Measurements from ENCODE around the gene NOC2L. TPM values are rescaled to one million over a fixed set of nuclear protein-coding genes. Genes with fewer than 3 reads are reported as not detected.

The NOC2L gene
- total RNA-seq, 1 donor from 2014 or later: 90.3 TPM

- peaks cover 24% of the 10 kb centered on the region for H3K27me3 Mint-ChIP-seq (ENCODE audit: unreplicated experiment)
- H3K4me3 Mint-ChIP-seq (ENCODE audit: unreplicated experiment): no peak overlapping the region
Measured at GRCh38 chr1:907611-908451, 51.2 kb downstream of the NOC2L start.

GRCh38 chr1:906600-907420 lies 52.2 kb downstream of the NOC2L start:
- peak; percentile 16 for DNase-seq
- TF ChIP-seq CTCF (IDR thresholded peaks at IDR 0.05; ENCODE audit: partially characterized antibody, unreplicated experiment): no peak
- H3K27ac Mint-ChIP-seq (ENCODE audit: unreplicated experiment): no peak overlapping the region
- H3K36me3 Mint-ChIP-seq (ENCODE audit: unreplicated experiment): no peaks in the 10 kb centered on the region
- peaks cover 9% of the 10 kb centered on the region for H3K9me3 Mint-ChIP-seq (ENCODE audit: unreplicated experiment)
- peaks cover 23% of the 10 kb centered on the region for H3K27me3 Mint-ChIP-seq (ENCODE audit: unreplicated experiment)
- no peak overlapping the region for H3K4me3 Mint-ChIP-seq (ENCODE audit: unreplicated experiment)
- peaks cover 15% of the 10 kb centered on the region for H3K4me1 Mint-ChIP-seq (ENCODE audit: low read depth, unreplicated experiment)

More at GRCh38 chr1:907611-908451, 51.2 kb downstream of the NOC2L start:
- peaks cover 21% of the 10 kb centered on the region for H3K4me1 Mint-ChIP-seq (ENCODE audit: low read depth, unreplicated experiment)
- H3K27ac Mint-ChIP-seq (ENCODE audit: unreplicated experiment): no peak overlapping the region
- DNase-seq: peak; percentile 14
- H3K9me3 Mint-ChIP-seq (ENCODE audit: unreplicated experiment): peaks cover 11% of the 10 kb centered on the region
- no peaks in the 10 kb centered on the region for H3K36me3 Mint-ChIP-seq (ENCODE audit: unreplicated experiment)
- no peak for TF ChIP-seq CTCF (IDR thresholded peaks at IDR 0.05; ENCODE audit: partially characterized antibody, unreplicated experiment)

- no peak for TF ChIP-seq CTCF (IDR thresholded peaks at IDR 0.05; ENCODE audit: partially characterized antibody, unreplicated experiment)
- peak; percentile 14 for DNase-seq
- peak overlapping the region; percentile 80 for H3K4me3 Mint-ChIP-seq (ENCODE audit: unreplicated experiment)
- H3K4me1 Mint-ChIP-seq (ENCODE audit: low read depth, unreplicated experiment): peaks cover 10% of the 10 kb centered on the region
- peaks cover 9% of the 10 kb centered on the region for H3K9me3 Mint-ChIP-seq (ENCODE audit: unreplicated experiment)
- H3K27ac Mint-ChIP-seq (ENCODE audit: unreplicated experiment): peak overlapping the region; percentile 70
- H3K36me3 Mint-ChIP-seq (ENCODE audit: unreplicated experiment): no peaks in the 10 kb centered on the region
- H3K27me3 Mint-ChIP-seq (ENCODE audit: unreplicated experiment): peaks cover 16% of the 10 kb centered on the region
Measured at GRCh38 chr1:905811-906599, 53.1 kb downstream of the NOC2L start.

GRCh38 chr1:905071-905749 lies 53.8 kb downstream of the NOC2L start:
- peaks cover 16% of the 10 kb centered on the region for H3K27me3 Mint-ChIP-seq (ENCODE audit: unreplicated experiment)
- H3K27ac Mint-ChIP-seq (ENCODE audit: unreplicated experiment): peak overlapping the region; percentile 70
- peak overlapping the region; percentile 80 for H3K4me3 Mint-ChIP-seq (ENCODE audit: unreplicated experiment)
- DNase-seq: peak; percentile 46
- peaks cover 9% of the 10 kb centered on the region for H3K9me3 Mint-ChIP-seq (ENCODE audit: unreplicated experiment)
- peaks cover 7% of the 10 kb centered on the region for H3K4me1 Mint-ChIP-seq (ENCODE audit: low read depth, unreplicated experiment)
- no peaks in the 10 kb centered on the region for H3K36me3 Mint-ChIP-seq (ENCODE audit: unreplicated experiment)
- TF ChIP-seq CTCF (IDR thresholded peaks at IDR 0.05; ENCODE audit: partially characterized antibody, unreplicated experiment): no peak
